A673 (cell line): Measurements from ENCODE around the gene GGPS1. TPM values are rescaled to one million over a fixed set of nuclear protein-coding genes. Genes with fewer than 3 reads are reported as not detected.

ENCODE experiments used
- BruUV-seq: library from RNA; stranded (reverse); fragments of 400-500 nt; replicated peaks from 2 replicates; lab custom pipeline; 2021; lab: Mats Ljungman, UMichigan
- CTCF ChIA-PET: fragments of 300-600 bp; sonication (Branson Sonifier 250); formaldehyde crosslinking; loops from one replicate; lab custom pipeline; 2022; ENCODE audit warnings: antibody characterized with exemption; lab: Charles Lee
- POLR2A ChIA-PET: fragments of 300-600 bp; sonication (Branson Sonifier 250); formaldehyde crosslinking; loops from one replicate; lab custom pipeline; 2022; ENCODE audit warnings: antibody characterized with exemption; ENCODE audit not compliant: low non-redundant PET; lab: Charles Lee
- DNase-seq: peaks from one replicate; pipeline ENCODE4 v3.0.0-alpha.2; 2015; ENCODE audit warnings: low spot score
- H3K27ac ChIP-seq: fragments of 200-600 bp; sonication (generic); 2 replicates; pipeline ENCODE4 v1.5.1; 2016; ENCODE audit warnings: mixed run types, low read depth, mild to moderate bottlenecking, mixed read lengths, antibody characterized with exemption, low read length; ENCODE audit not compliant: poor library complexity, severe bottlenecking
- H3K27me3 ChIP-seq: fragments of 200-600 bp; sonication (generic); replicated peaks from 2 replicates; pipeline ENCODE4 v1.6.1; 2017; ENCODE audit warnings: mixed run types, low read depth, mild to moderate bottlenecking, mixed read lengths, antibody characterized with exemption, low read length; ENCODE audit not compliant: insufficient read depth, poor library complexity
- H3K36me3 ChIP-seq: fragments of 200-600 bp; sonication (generic); 2 replicates; pipeline ENCODE4 v1.6.1; 2016; ENCODE audit warnings: mixed run types, mild to moderate bottlenecking, mixed read lengths, antibody characterized with exemption, low read length; ENCODE audit not compliant: insufficient read depth, poor library complexity, severe bottlenecking
- H3K4me1 ChIP-seq: fragments of 200-600 bp; sonication (generic); 2 replicates; pipeline ENCODE4 v1.6.1; 2017; ENCODE audit warnings: mixed run types, mild to moderate bottlenecking, mixed read lengths, antibody characterized with exemption, low read length; ENCODE audit not compliant: insufficient read depth, poor library complexity, severe bottlenecking
- H3K4me3 ChIP-seq: fragments of 200-600 bp; sonication (generic); 2 replicates; pipeline ENCODE4 v1.5.1; 2016; ENCODE audit warnings: low read depth, mixed run types, mild to moderate bottlenecking, mixed read lengths, low read length; ENCODE audit not compliant: poor library complexity, severe bottlenecking
- H3K9me3 ChIP-seq: fragments of 200-600 bp; sonication (generic); 2 replicates; pipeline ENCODE4 v1.6.1; 2016; ENCODE audit warnings: mixed run types, low read depth, mild to moderate bottlenecking, mixed read lengths, antibody characterized with exemption, low read length; ENCODE audit not compliant: poor library complexity, severe bottlenecking
- CTCF ChIP-seq: fragments of 300-800, 200-600 bp; sonication (generic); conservative IDR thresholded peaks from 2 replicates; pipeline ENCODE4 v1.5.1; 2017; ENCODE audit warnings: low read depth, mild to moderate bottlenecking, antibody characterized with exemption, low read length, moderate library complexity, mixed read lengths
- EZH2 ChIP-seq: fragments of 200-600 bp; sonication (generic); IDR thresholded peaks from 2 replicates; pipeline ENCODE4 v1.6.1; 2017; ENCODE audit warnings: borderline replicate concordance, low read depth, mild to moderate bottlenecking, mixed read lengths, antibody characterized with exemption, low read length; ENCODE audit not compliant: poor library complexity, severe bottlenecking
- intact Hi-C: fragments of 100-400 bp; cut with micrococcal nuclease; formaldehyde crosslinking; loops from one replicate; pipeline ENCODE4 v1.10.0; 2022; ENCODE audit not compliant: unreplicated experiment
- total RNA-seq: library from RNA; stranded (reverse); gene quantifications from 2 replicates; pipeline ENCODE4 v1.2.3, GENCODE V29; 2021

Gene GGPS1
- total RNA-seq, 1 experiment from 2014 or later: 26.8 TPM

GRCh38 chr1:235291599-235292091 is 36.7 kb upstream of the GGPS1 start:
- Histone ChIP-seq H3K4me3 (no peak overlapping the region), H3K36me3 (no peaks in the 10 kb centered on the region), H3K27ac (no peak overlapping the region), H3K9me3 (no peaks in the 10 kb centered on the region), H3K4me1 (no peaks in the 10 kb centered on the region), H3K27me3 (no peaks in the 10 kb centered on the region)
- ChIA-PET POLR2A (no interaction called here), CTCF (no interaction called here)
- DNase-seq: no peak
- no peak for TF ChIP-seq EZH2
- TF ChIP-seq CTCF: no peak
- intact Hi-C loops: no loop called here
- BruUV-seq: no TSS peak

GRCh38 chr1:235292790-235293189 is 35.6 kb upstream of the GGPS1 start:
- H3K4me3 ChIP-seq: no peak overlapping the region
- TF ChIP-seq EZH2 (no peak), CTCF (no peak)
- POLR2A ChIA-PET: interaction anchor here (0.5 kb wide), 1 partner anchor 27 kb away, joined by 3 read pairs; no protein-coding TSS in a partner anchor
- H3K4me1 ChIP-seq: no peaks in the 10 kb centered on the region
- no peaks in the 10 kb centered on the region for H3K36me3 ChIP-seq
- no peaks in the 10 kb centered on the region for H3K27me3 ChIP-seq
- CTCF ChIA-PET: no interaction called here
- intact Hi-C loops: no loop called here
- DNase-seq: no peak
- no TSS peak for BruUV-seq
- H3K27ac ChIP-seq: no peak overlapping the region
- H3K9me3 ChIP-seq: no peaks in the 10 kb centered on the region

- Histone ChIP-seq H3K27me3 (no peaks in the 10 kb centered on the region), H3K27ac (no peak overlapping the region), H3K9me3 (no peaks in the 10 kb centered on the region), H3K36me3 (no peaks in the 10 kb centered on the region), H3K4me1 (no peaks in the 10 kb centered on the region), H3K4me3 (no peak overlapping the region)
- no peak for TF ChIP-seq CTCF
- TF ChIP-seq EZH2: no peak
- ChIA-PET POLR2A (no interaction called here), CTCF (no interaction called here)
- intact Hi-C loops: no loop called here
- BruUV-seq: no TSS peak
- DNase-seq: no peak
These were observed 34.9 kb upstream of the GGPS1 start for GRCh38 chr1:235293322-235293942.
